ENCODE data around the gene NPPA. TPM values are rescaled to one million over a fixed set of nuclear protein-coding genes. Genes with fewer than 3 reads are reported as not detected.

Gene NPPA
- total and polyA plus RNA-seq, 8 donors, result 0.51 to 2.7 (median 1.2) TPM

- Histone ChIP-seq H3K27ac (no peak overlapping the region), H3K27me3 (peaks cover 27 to 78% of the 10 kb centered on the region in 2 donors), H3K4me3 (no peak overlapping the region), H3K36me3 (no peaks in the 10 kb centered on the region), H3K9me3 (no peaks in the 10 kb centered on the region), H3K4me1 (no peaks in the 10 kb centered on the region)
- ATAC-seq (no peak), DNase-seq (no peak)
- intact Hi-C loops (cut with DNase I), result no loop called here
- TF ChIP-seq, protein P1, sequence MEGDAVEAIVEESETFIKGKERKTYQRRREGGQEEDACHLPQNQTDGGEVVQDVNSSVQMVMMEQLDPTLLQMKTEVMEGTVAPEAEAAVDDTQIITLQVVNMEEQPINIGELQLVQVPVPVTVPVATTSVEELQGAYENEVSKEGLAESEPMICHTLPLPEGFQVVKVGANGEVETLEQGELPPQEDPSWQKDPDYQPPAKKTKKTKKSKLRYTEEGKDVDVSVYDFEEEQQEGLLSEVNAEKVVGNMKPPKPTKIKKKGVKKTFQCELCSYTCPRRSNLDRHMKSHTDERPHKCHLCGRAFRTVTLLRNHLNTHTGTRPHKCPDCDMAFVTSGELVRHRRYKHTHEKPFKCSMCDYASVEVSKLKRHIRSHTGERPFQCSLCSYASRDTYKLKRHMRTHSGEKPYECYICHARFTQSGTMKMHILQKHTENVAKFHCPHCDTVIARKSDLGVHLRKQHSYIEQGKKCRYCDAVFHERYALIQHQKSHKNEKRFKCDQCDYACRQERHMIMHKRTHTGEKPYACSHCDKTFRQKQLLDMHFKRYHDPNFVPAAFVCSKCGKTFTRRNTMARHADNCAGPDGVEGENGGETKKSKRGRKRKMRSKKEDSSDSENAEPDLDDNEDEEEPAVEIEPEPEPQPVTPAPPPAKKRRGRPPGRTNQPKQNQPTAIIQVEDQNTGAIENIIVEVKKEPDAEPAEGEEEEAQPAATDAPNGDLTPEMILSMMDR (IDR thresholded peaks at IDR 0.05), result no peak
These were observed 7.8 kb upstream of the NPPA start for GRCh38 chr1:11855430-11855829.

- intact Hi-C loops (cut with DNase I), result no loop called here
- ATAC-seq (no peak), DNase-seq (no peak)
- Histone ChIP-seq H3K27me3 (peaks cover 19 to 69% of the 10 kb centered on the region in 2 donors), H3K27ac (no peak overlapping the region), H3K4me1 (no peaks in the 10 kb centered on the region), H3K9me3 (no peaks in the 10 kb centered on the region), H3K36me3 (no peaks in the 10 kb centered on the region), H3K4me3 (no peak overlapping the region)
- TF ChIP-seq, protein P1 (IDR thresholded peaks at IDR 0.05), result no peak
These were observed 6.9 kb upstream of the NPPA start for GRCh38 chr1:11854519-11854918.

DNA sequence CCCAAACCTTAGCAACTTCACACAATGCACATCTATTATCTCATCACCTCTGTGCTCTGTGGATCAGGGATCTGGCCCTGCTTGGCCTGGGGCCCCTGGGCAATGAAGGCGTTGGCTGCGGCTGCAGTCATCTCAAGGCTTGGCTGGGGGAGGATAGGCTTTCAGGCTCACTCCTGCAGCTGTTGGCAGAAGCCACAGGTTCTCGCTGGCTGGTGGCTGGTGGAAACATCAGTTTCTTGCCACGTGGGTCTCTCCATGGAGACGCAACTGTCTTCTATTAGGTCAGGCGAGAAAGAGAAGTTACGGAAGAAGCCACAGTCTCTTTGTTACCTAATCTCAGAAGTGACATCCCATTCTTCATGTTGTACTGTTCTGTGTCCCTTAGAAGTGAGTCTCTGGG, 3.6 kb upstream of the NPPA start:
- ATAC-seq (peak; percentile 19), DNase-seq (peak in 1 of 4 donors; percentile 58)
- Histone ChIP-seq H3K27me3 (peaks cover 0 to 36% of the 10 kb centered on the region in 2 donors), H3K27ac (no peak overlapping the region), H3K4me1 (no peaks in the 10 kb centered on the region), H3K9me3 (no peaks in the 10 kb centered on the region), H3K4me3 (no peak overlapping the region), H3K36me3 (peaks cover 0 to 15% of the 10 kb centered on the region in 2 donors)
- TF ChIP-seq, protein P1 (IDR thresholded peaks at IDR 0.05), result no peak
- intact Hi-C loops (cut with DNase I), result no loop called here

GRCh38 chr1:11850156-11850555, 2.6 kb upstream of the NPPA start:
- no peaks in the 10 kb centered on the region for H3K9me3 ChIP-seq
- H3K4me3 ChIP-seq, result no peak overlapping the region
- TF ChIP-seq, protein P1 (IDR thresholded peaks at IDR 0.05), result no peak
- H3K4me1 ChIP-seq, result no peaks in the 10 kb centered on the region
- peak in 1 of 4 donors; percentile 11 for DNase-seq
- intact Hi-C loops (cut with DNase I), result no loop called here
- H3K27ac ChIP-seq, result no peak overlapping the region
- peaks cover 0 to 23% of the 10 kb centered on the region in 2 donors for H3K36me3 ChIP-seq
- H3K27me3 ChIP-seq, result peaks cover 0 to 26% of the 10 kb centered on the region in 2 donors
- no peak for ATAC-seq

DNA sequence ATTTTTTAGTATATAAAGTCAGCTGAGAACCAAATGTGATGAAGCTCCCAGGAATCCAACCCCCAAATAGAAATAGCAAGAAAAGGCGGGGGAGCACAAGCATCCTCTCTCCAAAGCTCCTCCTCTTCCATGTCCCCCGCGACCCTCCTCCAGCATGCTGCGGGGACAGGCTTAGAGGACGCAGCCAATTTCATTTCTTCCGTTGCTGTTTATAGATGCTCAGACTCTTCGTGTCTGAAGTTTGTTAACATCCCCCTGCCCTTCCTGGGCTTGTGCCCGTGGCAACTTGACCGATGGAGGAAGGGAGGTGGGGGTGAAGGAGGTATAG, 754 bp upstream of the NPPA start:
- ATAC-seq (no peak), DNase-seq (peak in 1 of 4 donors; percentile 22)
- H3K27ac ChIP-seq, result no peak overlapping the region
- H3K27me3 ChIP-seq, result peaks cover 0 to 8% of the 10 kb centered on the region in 2 donors
- no peaks in the 10 kb centered on the region for H3K9me3 ChIP-seq
- TF ChIP-seq, protein P1 (IDR thresholded peaks at IDR 0.05), result no peak
- H3K4me3 ChIP-seq, result no peak overlapping the region
- H3K4me1 ChIP-seq, result peaks cover 0 to 5% of the 10 kb centered on the region in 2 donors
- peaks cover 0 to 41% of the 10 kb centered on the region in 2 donors for H3K36me3 ChIP-seq
- intact Hi-C loops (cut with DNase I), result loop anchor here (10.0 kb wide), 2 partner anchors 46 to 126 kb away; no protein-coding TSS in a partner anchor

Measured in left lung (tissue), 10 donors.